Right atrium auricular region (tissue), 2 donors: Measurements from ENCODE around the gene ISL2. TPM values are rescaled to one million over a fixed set of nuclear protein-coding genes. Genes with fewer than 3 reads are reported as not detected.

Experiments
- DNase-seq: peaks from one replicate; pipeline ENCODE4 v3.0.0-alpha.2; 2019; ENCODE audit warnings: low spot score
- H3K27ac ChIP-seq, 2 donors: fragments of 200-600 bp; sonication (generic); 1 replicate in 1 of 2; 2 replicates in 1 of 2; pipeline ENCODE4 v1.5.1; 2016 to 2019
- H3K27me3 ChIP-seq, 2 donors: fragments of 200-600 bp; sonication (generic); one replicate each; pipeline versions ENCODE4 v1.5.1 to v1.6.0; 2017 to 2019
- H3K36me3 ChIP-seq: fragments of 200-600 bp; sonication (generic); one replicate; pipeline ENCODE4 v1.5.1; 2016
- H3K4me1 ChIP-seq, 2 donors: fragments of 200-600 bp; sonication (generic); one replicate each; pipeline versions ENCODE4 v1.5.1 to v1.6.0; 2017 to 2019
- H3K4me3 ChIP-seq, 2 donors: fragments of 200-600 bp; sonication (generic); 1 replicate in 1 of 2; 2 replicates in 1 of 2; pipeline ENCODE4 v1.5.1; 2017 to 2019; ENCODE audit warnings: mild to moderate bottlenecking in 1 of 2, moderate library complexity in 1 of 2
- H3K9me3 ChIP-seq, 2 donors: fragments of 200-600 bp; sonication (generic); one replicate each; pipeline ENCODE4 v1.5.1; 2019
- CTCF ChIP-seq, 2 donors: fragments of 200-600 bp; sonication (generic); IDR thresholded peaks; one replicate each; pipeline ENCODE4 v1.5.1; 2019; ENCODE audit warnings: antibody characterized with exemption in 2 of 2
- total RNA-seq, 2 donors: library from RNA; depleted of rRNA; stranded (reverse); fragments of >200 nt; gene quantifications; one replicate each; pipeline ENCODE4 v1.1.0, GENCODE V29; 2016

The ISL2 gene
- total RNA-seq, 2 donors from 2014 or later: not detected

GRCh38 chr15:76390571-76390970, 54.0 kb downstream of the ISL2 start:
- Histone ChIP-seq H3K4me3 (no peak overlapping the region), H3K27me3 (no peaks in the 10 kb centered on the region), H3K9me3 (no peaks in the 10 kb centered on the region), H3K4me1 (no peaks in the 10 kb centered on the region), H3K36me3 (no peaks in the 10 kb centered on the region), H3K27ac (no peak overlapping the region)
- TF ChIP-seq CTCF (IDR thresholded peaks at IDR 0.05): no peak
- DNase-seq: no peak

- Histone ChIP-seq H3K9me3 (no peaks in the 10 kb centered on the region), H3K4me3 (no peak overlapping the region), H3K27ac (no peak overlapping the region), H3K36me3 (no peaks in the 10 kb centered on the region), H3K4me1 (no peaks in the 10 kb centered on the region), H3K27me3 (no peaks in the 10 kb centered on the region)
- TF ChIP-seq CTCF (IDR thresholded peaks at IDR 0.05): no peak
- DNase-seq: no peak
Observed at GRCh38 chr15:76391309-76391708, 54.7 kb downstream of the ISL2 start.

- no peaks in the 10 kb centered on the region for H3K9me3 ChIP-seq
- no peaks in the 10 kb centered on the region for H3K36me3 ChIP-seq
- H3K4me1 ChIP-seq: no peaks in the 10 kb centered on the region
- no peak for DNase-seq
- H3K27me3 ChIP-seq: no peaks in the 10 kb centered on the region
- no peak overlapping the region for H3K27ac ChIP-seq
- TF ChIP-seq CTCF (IDR thresholded peaks at IDR 0.05): no peak
- H3K4me3 ChIP-seq: no peak overlapping the region
Observed at GRCh38 chr15:76391847-76392246, 55.3 kb downstream of the ISL2 start.

Other genes starting within 250 kb of the ISL2 start
- gene ETFA, start 25.3 kb upstream of the ISL2 start, total RNA-seq: 100 to 1,000 TPM; 109 to 186 TPM